ENCODE measurements around the gene NFIL3. TPM values are rescaled to one million over a fixed set of nuclear protein-coding genes. Genes with fewer than 3 reads are reported as not detected.

Gene NFIL3
- total and polyA plus RNA-seq, 2 experiments from 2014 or later, result 4.1 to 7.5 TPM

- H3F3A ChIP-seq (replicated peaks; ENCODE audit: low read depth), result no peaks in the 10 kb centered on the region
- peaks cover 75% of the 10 kb centered on the region for H3K79me2 ChIP-seq (replicated peaks; ENCODE audit: insufficient read depth)
- Mint-ChIP-seq H3K4me1 (peaks cover 1% of the 10 kb centered on the region), H3K27ac (no peak overlapping the region), H3K4me3 (no peak overlapping the region), H3K9me3 (no peaks in the 10 kb centered on the region), H3K36me3 (ENCODE audit: low read depth) (peaks cover 2% of the 10 kb centered on the region; the same call in 2 of the 3 replicates), H3K27me3 (ENCODE audit: insufficient read depth, low read depth, poor library complexity) (peaks cover 5% of the 10 kb centered on the region)
- H2AFZ ChIP-seq, result no peak overlapping the region
- H3K27ac ChIP-seq (ENCODE audit: low read depth), result no peak overlapping the region
- no peaks in the 10 kb centered on the region for H3K9me2 ChIP-seq (ENCODE audit: insufficient read depth)
- peaks cover 26% of the 10 kb centered on the region for H4K20me1 ChIP-seq (replicated peaks; ENCODE audit: insufficient read depth)
- TF ChIP-seq, protein P1, sequence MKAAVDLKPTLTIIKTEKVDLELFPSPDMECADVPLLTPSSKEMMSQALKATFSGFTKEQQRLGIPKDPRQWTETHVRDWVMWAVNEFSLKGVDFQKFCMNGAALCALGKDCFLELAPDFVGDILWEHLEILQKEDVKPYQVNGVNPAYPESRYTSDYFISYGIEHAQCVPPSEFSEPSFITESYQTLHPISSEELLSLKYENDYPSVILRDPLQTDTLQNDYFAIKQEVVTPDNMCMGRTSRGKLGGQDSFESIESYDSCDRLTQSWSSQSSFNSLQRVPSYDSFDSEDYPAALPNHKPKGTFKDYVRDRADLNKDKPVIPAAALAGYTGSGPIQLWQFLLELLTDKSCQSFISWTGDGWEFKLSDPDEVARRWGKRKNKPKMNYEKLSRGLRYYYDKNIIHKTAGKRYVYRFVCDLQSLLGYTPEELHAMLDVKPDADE (IDR thresholded peaks at IDR 0.05), result no peak
- TF ChIP-seq STAT1 (IDR thresholded peaks at IDR 0.05; ENCODE audit: unreplicated experiment) (no peak), ZNF331 (CRISPR knock-in tag; IDR thresholded peaks at IDR 0.05; ENCODE audit: low read depth) (no peak), NANOG (IDR thresholded peaks at IDR 0.05; ENCODE audit: borderline replicate concordance) (no peak)
- no peaks in the 10 kb centered on the region for H3K36me3 ChIP-seq (ENCODE audit: insufficient read depth)
- H3K4me2 ChIP-seq, result no peak overlapping the region
- ATAC-seq (no peak), DNase-seq (ENCODE audit: low spot score) (no peak)
- no peaks in the 10 kb centered on the region for H3K4me1 ChIP-seq (ENCODE audit: insufficient read depth)
- no peak overlapping the region for H3K4me3 ChIP-seq
- peaks cover 14% of the 10 kb centered on the region for H3K27me3 ChIP-seq (ENCODE audit: insufficient read depth)
Observed at GRCh38 chr9:91415290-91415689, 8.3 kb downstream of the NFIL3 start.

GRCh38 chr9:91412941-91413340 lies 10.7 kb downstream of the NFIL3 start:
- H3K9me2 ChIP-seq (ENCODE audit: insufficient read depth), result no peaks in the 10 kb centered on the region
- H4K20me1 ChIP-seq (replicated peaks; ENCODE audit: insufficient read depth), result peaks cover 6% of the 10 kb centered on the region
- H3F3A ChIP-seq (replicated peaks; ENCODE audit: low read depth), result no peaks in the 10 kb centered on the region
- Mint-ChIP-seq H3K27ac (no peak overlapping the region), H3K27me3 (ENCODE audit: insufficient read depth, low read depth, poor library complexity) (peaks cover 2% of the 10 kb centered on the region), H3K9me3 (no peaks in the 10 kb centered on the region), H3K4me3 (no peak overlapping the region), H3K4me1 (no peaks in the 10 kb centered on the region), H3K36me3 (ENCODE audit: low read depth) (peaks cover 10% of the 10 kb centered on the region; the same call in 2 of the 3 replicates)
- no peaks in the 10 kb centered on the region for H3K4me1 ChIP-seq (ENCODE audit: insufficient read depth)
- peaks cover 51% of the 10 kb centered on the region for H3K79me2 ChIP-seq (replicated peaks; ENCODE audit: insufficient read depth)
- H2AFZ ChIP-seq, result no peak overlapping the region
- no peaks in the 10 kb centered on the region for H3K27me3 ChIP-seq (ENCODE audit: insufficient read depth)
- DNase-seq (ENCODE audit: low spot score) (no peak), ATAC-seq (no peak)
- no peaks in the 10 kb centered on the region for H3K36me3 ChIP-seq (ENCODE audit: insufficient read depth)
- H3K4me3 ChIP-seq, result no peak overlapping the region
- H3K4me2 ChIP-seq, result no peak overlapping the region
- H3K27ac ChIP-seq (ENCODE audit: low read depth), result no peak overlapping the region
- TF ChIP-seq, protein P2, sequence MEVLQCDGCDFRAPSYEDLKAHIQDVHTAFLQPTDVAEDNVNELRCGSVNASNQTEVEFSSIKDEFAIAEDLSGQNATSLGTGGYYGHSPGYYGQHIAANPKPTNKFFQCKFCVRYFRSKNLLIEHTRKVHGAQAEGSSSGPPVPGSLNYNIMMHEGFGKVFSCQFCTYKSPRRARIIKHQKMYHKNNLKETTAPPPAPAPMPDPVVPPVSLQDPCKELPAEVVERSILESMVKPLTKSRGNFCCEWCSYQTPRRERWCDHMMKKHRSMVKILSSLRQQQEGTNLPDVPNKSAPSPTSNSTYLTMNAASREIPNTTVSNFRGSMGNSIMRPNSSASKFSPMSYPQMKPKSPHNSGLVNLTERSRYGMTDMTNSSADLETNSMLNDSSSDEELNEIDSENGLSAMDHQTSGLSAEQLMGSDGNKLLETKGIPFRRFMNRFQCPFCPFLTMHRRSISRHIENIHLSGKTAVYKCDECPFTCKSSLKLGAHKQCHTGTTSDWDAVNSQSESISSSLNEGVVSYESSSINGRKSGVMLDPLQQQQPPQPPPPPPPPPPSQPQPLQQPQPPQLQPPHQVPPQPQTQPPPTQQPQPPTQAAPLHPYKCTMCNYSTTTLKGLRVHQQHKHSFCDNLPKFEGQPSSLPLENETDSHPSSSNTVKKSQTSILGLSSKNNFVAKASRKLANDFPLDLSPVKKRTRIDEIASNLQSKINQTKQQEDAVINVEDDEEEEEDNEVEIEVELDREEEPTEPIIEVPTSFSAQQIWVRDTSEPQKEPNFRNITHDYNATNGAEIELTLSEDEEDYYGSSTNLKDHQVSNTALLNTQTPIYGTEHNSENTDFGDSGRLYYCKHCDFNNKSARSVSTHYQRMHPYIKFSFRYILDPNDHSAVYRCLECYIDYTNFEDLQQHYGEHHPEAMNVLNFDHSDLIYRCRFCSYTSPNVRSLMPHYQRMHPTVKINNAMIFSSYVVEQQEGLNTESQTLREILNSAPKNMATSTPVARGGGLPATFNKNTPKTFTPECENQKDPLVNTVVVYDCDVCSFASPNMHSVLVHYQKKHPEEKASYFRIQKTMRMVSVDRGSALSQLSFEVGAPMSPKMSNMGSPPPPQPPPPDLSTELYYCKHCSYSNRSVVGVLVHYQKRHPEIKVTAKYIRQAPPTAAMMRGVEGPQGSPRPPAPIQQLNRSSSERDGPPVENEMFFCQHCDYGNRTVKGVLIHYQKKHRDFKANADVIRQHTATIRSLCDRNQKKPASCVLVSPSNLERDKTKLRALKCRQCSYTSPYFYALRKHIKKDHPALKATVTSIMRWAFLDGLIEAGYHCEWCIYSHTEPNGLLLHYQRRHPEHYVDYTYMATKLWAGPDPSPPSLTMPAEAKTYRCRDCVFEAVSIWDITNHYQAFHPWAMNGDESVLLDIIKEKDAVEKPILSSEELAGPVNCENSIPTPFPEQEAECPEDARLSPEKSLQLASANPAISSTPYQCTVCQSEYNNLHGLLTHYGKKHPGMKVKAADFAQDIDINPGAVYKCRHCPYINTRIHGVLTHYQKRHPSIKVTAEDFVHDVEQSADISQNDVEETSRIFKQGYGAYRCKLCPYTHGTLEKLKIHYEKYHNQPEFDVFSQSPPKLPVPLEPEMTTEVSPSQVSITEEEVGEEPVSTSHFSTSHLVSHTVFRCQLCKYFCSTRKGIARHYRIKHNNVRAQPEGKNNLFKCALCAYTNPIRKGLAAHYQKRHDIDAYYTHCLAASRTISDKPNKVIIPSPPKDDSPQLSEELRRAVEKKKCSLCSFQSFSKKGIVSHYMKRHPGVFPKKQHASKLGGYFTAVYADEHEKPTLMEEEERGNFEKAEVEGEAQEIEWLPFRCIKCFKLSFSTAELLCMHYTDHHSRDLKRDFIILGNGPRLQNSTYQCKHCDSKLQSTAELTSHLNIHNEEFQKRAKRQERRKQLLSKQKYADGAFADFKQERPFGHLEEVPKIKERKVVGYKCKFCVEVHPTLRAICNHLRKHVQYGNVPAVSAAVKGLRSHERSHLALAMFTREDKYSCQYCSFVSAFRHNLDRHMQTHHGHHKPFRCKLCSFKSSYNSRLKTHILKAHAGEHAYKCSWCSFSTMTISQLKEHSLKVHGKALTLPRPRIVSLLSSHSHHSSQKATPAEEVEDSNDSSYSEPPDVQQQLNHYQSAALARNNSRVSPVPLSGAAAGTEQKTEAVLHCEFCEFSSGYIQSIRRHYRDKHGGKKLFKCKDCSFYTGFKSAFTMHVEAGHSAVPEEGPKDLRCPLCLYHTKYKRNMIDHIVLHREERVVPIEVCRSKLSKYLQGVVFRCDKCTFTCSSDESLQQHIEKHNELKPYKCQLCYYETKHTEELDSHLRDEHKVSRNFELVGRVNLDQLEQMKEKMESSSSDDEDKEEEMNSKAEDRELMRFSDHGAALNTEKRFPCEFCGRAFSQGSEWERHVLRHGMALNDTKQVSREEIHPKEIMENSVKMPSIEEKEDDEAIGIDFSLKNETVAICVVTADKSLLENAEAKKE (CRISPR knock-in tag; IDR thresholded peaks at IDR 0.05), result no peak
- no peak for TF ChIP-seq REST (IDR thresholded peaks at IDR 0.05; ENCODE audit: unreplicated experiment)
- TF ChIP-seq ZNF114 (CRISPR knock-in tag; IDR thresholded peaks at IDR 0.05), result no peak
- no peak for TF ChIP-seq NANOG (IDR thresholded peaks at IDR 0.05; ENCODE audit: borderline replicate concordance)
- no peak for TF ChIP-seq STAT1 (IDR thresholded peaks at IDR 0.05; ENCODE audit: unreplicated experiment)
- TF ChIP-seq, protein P3, sequence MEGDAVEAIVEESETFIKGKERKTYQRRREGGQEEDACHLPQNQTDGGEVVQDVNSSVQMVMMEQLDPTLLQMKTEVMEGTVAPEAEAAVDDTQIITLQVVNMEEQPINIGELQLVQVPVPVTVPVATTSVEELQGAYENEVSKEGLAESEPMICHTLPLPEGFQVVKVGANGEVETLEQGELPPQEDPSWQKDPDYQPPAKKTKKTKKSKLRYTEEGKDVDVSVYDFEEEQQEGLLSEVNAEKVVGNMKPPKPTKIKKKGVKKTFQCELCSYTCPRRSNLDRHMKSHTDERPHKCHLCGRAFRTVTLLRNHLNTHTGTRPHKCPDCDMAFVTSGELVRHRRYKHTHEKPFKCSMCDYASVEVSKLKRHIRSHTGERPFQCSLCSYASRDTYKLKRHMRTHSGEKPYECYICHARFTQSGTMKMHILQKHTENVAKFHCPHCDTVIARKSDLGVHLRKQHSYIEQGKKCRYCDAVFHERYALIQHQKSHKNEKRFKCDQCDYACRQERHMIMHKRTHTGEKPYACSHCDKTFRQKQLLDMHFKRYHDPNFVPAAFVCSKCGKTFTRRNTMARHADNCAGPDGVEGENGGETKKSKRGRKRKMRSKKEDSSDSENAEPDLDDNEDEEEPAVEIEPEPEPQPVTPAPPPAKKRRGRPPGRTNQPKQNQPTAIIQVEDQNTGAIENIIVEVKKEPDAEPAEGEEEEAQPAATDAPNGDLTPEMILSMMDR (conservative IDR thresholded peaks at IDR 0.05; ENCODE audit: low read depth in 2 of 2), result no peak
- TF ChIP-seq CREB1 (CRISPR knock-in tag; IDR thresholded peaks at IDR 0.05; ENCODE audit: low read depth), result no peak

Data from GM23338 (cell line).